Frontal cortex (tissue), 4 donors: ENCODE measurements around the gene EXOSC5. TPM values are rescaled to one million over a fixed set of nuclear protein-coding genes. Genes with fewer than 3 reads are reported as not detected.
"Not testable (repeated sequence)": the region's sequence is repeated elsewhere in the genome, so short reads cannot be mapped to it uniquely, and the experiment has no call there.

Experiments used
- DNase-seq, 2 donors: peaks; one replicate each; pipeline ENCODE4 v3.0.0; 2012; ENCODE audit warnings: low spot score in 2 of 2
- FAIRE-seq: peaks from 2 replicates; lab custom pipeline; 2012; peaks lifted over from hg19 to GRCh38; lab: Jason Lieb, UNC
- total RNA-seq: library from RNA; depleted of rRNA; stranded (reverse); fragments of >200 nt; gene quantifications from one replicate; pipeline ENCODE4 v1.2.3, GENCODE V29; 2014
- donor health status: control.
- donor health status: control.
- donor health status: control.

EXOSC5 gene
- total RNA-seq, 1 donor from 2014 or later, result 14.7 TPM

GRCh38 chr19:41410336-41411054, 13.3 kb upstream of the EXOSC5 start:
- FAIRE-seq (no peak), DNase-seq (no peak)

DNA sequence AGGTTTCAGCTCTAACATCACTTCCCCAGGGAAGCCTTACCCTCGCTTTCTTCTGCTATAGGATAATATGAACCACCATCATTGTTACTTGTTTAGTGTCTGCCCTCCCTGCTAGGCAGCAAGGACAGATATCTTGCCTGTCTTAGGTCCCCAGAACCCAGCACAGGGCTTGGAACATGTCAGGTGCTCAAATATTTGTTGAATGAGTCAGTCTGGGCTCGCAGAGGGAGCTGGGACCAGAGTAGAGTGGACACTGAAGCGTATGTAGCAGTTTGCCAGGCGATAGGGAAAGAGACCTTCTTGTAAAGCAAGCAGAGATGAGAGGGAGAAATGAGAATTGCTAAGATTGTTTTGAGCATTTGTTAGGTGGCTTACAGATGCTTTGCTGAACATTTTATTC, 12.1 kb upstream of the EXOSC5 start:
- FAIRE-seq (no peak), DNase-seq (no peak)

- not testable (repeated sequence) for DNase-seq, FAIRE-seq
Observed at GRCh38 chr19:41408846-41409245, 11.7 kb upstream of the EXOSC5 start.

DNA sequence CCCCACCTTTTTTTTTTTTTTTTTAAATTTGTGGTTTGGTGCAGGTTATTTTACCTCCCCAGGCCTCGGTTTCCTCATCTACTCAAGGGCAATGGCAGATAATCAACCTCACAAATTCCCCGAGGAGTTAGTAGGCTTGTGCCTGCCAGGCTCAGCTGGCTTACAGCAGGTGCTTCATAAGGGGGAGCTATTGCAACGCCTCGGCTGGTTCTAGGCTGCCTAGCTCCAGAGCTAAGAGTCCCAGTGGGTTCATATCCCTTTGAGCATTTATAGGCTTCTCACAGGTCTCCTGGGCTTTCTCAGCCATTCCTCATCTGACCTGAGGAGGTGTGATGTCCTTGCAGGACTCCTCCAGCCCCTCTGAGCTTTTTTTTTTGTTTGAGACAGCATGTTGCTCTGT, 11.1 kb upstream of the EXOSC5 start:
- no peak for FAIRE-seq
- no peak for DNase-seq

DNA sequence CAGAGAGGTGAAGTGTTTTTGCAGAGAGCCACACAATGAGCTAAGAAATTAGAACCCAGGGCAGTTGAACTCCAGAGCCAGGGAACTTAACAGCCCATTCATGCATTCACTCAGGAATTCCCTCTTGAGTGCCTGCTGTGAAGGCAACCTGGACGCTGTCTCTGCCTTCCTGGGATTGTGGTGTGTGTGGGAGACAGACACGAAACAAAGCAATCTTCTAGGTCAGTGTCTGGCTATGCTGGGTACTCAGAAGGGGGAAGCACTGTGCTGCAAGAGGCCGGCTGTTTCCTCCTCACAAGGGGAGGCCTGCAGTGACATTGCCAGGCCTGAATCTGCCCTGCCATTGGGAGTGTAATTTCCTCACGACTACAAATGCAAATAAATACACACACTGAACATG, 10.1 kb upstream of the EXOSC5 start:
- no peak for FAIRE-seq
- DNase-seq, result no peak

GRCh38 chr19:41405776-41406175, 8.6 kb upstream of the EXOSC5 start:
- FAIRE-seq, result no peak

GRCh38 chr19:41403181-41403970, 6.2 kb upstream of the EXOSC5 start:
- FAIRE-seq, result no peak
- no peak for DNase-seq

More at GRCh38 chr19:41405776-41406175, 8.6 kb upstream of the EXOSC5 start:
- DNase-seq, result no peak

DNA sequence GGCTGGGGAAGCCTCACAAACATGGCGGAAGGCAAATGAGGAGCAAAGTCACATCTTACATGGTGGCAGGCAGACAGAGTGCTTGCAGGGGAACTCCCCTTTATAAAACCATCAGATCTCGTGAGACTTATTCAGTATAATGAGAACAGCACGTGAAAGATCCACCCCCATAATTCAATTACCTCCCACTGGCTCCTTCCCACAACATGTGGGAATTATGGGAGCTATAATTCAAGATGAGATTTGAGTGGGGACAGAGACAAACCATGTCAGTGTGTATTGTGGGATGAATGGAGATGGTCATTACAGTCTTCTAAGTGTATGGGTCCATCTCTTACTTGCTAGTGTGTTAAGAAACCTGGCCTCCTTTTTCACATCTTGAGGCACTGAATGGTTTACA, 4.9 kb upstream of the EXOSC5 start:
- FAIRE-seq (no peak), DNase-seq (no peak)

DNA sequence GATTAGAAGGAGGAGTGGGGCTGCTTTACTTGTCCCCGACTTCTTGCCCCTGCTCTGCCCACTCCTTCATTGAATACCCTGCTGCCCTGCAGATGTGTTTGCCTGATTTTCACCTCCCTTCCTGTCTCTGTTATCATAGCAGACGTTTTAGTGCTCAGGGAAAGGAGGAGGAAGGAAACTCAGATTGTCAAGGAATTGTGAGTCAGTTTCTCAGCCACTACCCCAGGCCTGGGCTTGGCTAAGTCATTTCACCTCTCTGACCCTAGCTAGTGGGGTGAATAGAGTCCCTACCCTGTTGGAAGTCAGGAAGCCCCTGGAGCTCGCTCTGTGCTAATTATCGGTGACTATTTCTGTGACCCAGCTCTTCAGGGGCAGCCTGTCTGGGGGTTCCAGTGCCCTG, 4.3 kb upstream of the EXOSC5 start:
- DNase-seq (no peak), FAIRE-seq (no peak)

GRCh38 chr19:41399525-41399924, 2.4 kb upstream of the EXOSC5 start:
- no peak for FAIRE-seq
- DNase-seq, result no peak

DNA sequence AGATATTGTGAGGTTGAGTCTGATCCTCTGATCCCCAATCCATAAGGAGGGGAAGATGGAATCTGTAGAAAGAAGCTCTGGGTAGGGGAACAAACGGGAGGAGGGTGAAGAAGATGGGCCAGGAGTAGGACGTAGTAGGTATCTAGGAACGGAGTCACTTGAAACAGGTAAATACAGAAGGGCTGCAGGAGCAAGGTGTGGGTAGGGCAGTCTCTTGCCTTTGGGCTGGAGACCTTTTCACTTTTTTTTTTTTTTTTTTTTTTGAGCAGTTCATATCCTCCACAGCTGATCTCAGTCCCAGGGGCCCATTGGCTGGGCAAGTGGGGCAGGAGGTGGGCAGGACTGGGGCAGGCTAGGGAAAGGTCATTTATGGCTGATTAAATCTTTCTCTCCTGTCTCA, 1.9 kb upstream of the EXOSC5 start:
- FAIRE-seq (no peak), DNase-seq (no peak)

GRCh38 chr19:41398598-41398997, 1.4 kb upstream of the EXOSC5 start:
- DNase-seq, result no peak
- FAIRE-seq, result no peak

DNA sequence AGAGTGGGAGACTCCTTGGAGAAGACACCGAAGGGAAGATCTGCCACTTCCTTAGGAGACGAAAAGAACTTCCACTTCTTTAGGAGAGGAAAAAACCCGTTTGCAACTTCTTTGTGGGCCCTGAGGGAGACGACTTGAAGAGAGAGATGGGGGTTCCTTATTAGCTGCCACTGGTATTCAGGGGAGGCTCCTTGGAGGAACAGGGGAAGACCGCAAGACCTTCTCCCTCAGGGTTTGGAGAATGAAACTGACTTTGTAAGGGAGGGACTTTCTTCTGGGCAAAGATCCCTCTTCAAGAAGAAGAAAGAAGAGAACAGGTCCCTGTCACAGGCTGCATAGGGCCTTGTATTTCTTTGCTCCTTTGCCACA, 875 bp upstream of the EXOSC5 start:
- DNase-seq (no peak), FAIRE-seq (no peak)

GRCh38 chr19:41395355-41395754, 1.8 kb downstream of the EXOSC5 start:
- DNase-seq, result no peak
- no peak for FAIRE-seq

GRCh38 chr19:41392775-41393174, 4.4 kb downstream of the EXOSC5 start:
- no peak for DNase-seq
- no peak for FAIRE-seq

- FAIRE-seq (no peak), DNase-seq (no peak)
Observed at GRCh38 chr19:41391618-41392017, 5.5 kb downstream of the EXOSC5 start.

- DNase-seq (no peak), FAIRE-seq (no peak)
Observed at GRCh38 chr19:41386442-41386841, 10.7 kb downstream of the EXOSC5 start.

GRCh38 chr19:41384351-41384750, 12.8 kb downstream of the EXOSC5 start:
- DNase-seq, result no peak
- no peak for FAIRE-seq

DNA sequence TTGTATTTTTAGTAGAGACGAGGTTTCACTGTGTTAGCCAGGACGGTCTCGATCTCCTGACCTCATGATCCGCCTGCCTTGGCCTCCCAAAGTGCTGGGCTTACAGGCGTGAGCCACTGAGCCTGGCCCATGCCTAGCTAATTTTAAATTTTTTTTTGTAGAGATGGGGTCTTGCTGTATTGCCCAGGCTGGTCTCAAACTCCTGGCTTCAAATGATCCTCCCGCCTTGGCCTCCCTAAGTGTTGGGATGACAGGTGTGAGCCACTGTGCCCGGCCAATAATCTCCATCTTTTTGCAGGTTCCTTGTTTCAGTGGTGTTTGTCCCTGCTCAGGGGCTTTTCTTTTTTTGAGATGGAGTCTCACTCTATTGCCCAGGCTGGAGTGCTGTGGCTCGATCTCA, 15.6 kb downstream of the EXOSC5 start:
- not testable (repeated sequence) for FAIRE-seq

GRCh38 chr19:41377977-41378709, 19.0 kb downstream of the EXOSC5 start:
- FAIRE-seq (no peak), DNase-seq (no peak)

More for the DNA sequence above, 15.6 kb downstream of the EXOSC5 start:
- DNase-seq, result not testable (repeated sequence)

GRCh38 chr19:41376998-41377365, 20.2 kb downstream of the EXOSC5 start:
- no peak for DNase-seq
- no peak for FAIRE-seq
